ENCODE results near the gene INPP5A.

DNA sequence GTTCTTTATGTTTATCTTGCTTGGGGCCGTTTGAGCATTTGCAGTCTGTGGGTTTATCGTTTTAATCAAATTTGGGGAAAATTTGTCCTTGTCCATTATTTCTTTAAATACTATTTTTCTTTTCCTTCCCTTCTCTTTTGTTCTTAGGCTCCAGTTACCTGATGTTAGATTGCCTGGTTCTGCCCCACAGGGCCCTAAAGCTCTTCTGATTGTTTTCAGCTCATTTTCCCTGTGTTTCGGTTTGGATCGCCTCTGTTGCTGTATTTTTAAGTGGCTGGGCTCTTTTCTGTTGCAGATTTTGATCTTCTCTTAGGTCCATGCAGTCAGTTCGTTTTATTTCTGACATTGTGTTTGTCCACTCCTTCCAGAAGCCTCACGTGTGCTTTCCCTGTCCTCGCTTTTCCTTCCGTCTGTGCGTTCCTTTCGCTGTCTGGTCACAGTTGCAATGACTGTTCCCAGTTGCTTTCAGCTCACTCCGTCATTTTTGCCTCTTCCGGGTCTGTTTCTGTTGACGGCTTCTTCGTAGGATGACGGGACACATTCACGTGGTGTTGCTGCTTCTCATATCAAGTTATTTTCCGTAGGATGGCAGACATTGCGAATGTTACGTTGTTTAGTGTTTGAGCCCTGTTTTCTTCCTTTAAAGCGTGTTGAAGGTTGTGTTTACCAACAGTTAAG lies 111.4 kb downstream of the INPP5A start:
- TF ChIP-seq EZH2 (IDR thresholded peaks at IDR 0.05; ENCODE audit: borderline replicate concordance, control insufficient read depth, low read depth, low read length) (no peak), POLR2A (IDR thresholded peaks at IDR 0.05; ENCODE audit: low read depth, low read length) (no peak), CHD2 (IDR thresholded peaks at IDR 0.05; ENCODE audit: borderline replicate concordance, low read depth, low read length) (no peak), KDM1A (IDR thresholded peaks at IDR 0.05; ENCODE audit: borderline replicate concordance) (no peak), JUND (IDR thresholded peaks at IDR 0.05; ENCODE audit: low read depth, low read length) (no peak), FOXM1 (IDR thresholded peaks at IDR 0.05; ENCODE audit: low read depth, low read length) (no peak), POLR2AphosphoS2 (IDR thresholded peaks at IDR 0.05; ENCODE audit: low read depth, low read length) (no peak), KLF5 (IDR thresholded peaks at IDR 0.05; ENCODE audit: partially characterized antibody) (no peak)
- TF ChIP-seq, protein P1, sequence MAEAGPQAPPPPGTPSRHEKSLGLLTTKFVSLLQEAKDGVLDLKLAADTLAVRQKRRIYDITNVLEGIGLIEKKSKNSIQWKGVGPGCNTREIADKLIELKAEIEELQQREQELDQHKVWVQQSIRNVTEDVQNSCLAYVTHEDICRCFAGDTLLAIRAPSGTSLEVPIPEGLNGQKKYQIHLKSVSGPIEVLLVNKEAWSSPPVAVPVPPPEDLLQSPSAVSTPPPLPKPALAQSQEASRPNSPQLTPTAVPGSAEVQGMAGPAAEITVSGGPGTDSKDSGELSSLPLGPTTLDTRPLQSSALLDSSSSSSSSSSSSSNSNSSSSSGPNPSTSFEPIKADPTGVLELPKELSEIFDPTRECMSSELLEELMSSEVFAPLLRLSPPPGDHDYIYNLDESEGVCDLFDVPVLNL (IDR thresholded peaks at IDR 0.05; ENCODE audit: low read depth, low read length): no peak
- TF ChIP-seq, protein P2, sequence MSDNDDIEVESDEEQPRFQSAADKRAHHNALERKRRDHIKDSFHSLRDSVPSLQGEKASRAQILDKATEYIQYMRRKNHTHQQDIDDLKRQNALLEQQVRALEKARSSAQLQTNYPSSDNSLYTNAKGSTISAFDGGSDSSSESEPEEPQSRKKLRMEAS (IDR thresholded peaks at IDR 0.05; ENCODE audit: low read depth, low read length): no peak
- TF ChIP-seq, protein P3, sequence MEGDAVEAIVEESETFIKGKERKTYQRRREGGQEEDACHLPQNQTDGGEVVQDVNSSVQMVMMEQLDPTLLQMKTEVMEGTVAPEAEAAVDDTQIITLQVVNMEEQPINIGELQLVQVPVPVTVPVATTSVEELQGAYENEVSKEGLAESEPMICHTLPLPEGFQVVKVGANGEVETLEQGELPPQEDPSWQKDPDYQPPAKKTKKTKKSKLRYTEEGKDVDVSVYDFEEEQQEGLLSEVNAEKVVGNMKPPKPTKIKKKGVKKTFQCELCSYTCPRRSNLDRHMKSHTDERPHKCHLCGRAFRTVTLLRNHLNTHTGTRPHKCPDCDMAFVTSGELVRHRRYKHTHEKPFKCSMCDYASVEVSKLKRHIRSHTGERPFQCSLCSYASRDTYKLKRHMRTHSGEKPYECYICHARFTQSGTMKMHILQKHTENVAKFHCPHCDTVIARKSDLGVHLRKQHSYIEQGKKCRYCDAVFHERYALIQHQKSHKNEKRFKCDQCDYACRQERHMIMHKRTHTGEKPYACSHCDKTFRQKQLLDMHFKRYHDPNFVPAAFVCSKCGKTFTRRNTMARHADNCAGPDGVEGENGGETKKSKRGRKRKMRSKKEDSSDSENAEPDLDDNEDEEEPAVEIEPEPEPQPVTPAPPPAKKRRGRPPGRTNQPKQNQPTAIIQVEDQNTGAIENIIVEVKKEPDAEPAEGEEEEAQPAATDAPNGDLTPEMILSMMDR (IDR thresholded peaks at IDR 0.05 in 2 of 3, conservative IDR thresholded peaks at IDR 0.05 in 1 of 3; ENCODE audit: control insufficient read depth in 2 of 3, extremely low read depth in 1 of 3, insufficient read depth in 1 of 3, low read depth in 3 of 3, low read length in 3 of 3): no peak

All from GM12878 (cell line).